Osteocyte (in vitro differentiated cells): ENCODE results near the gene NFIB. TPM values are rescaled to one million over a fixed set of nuclear protein-coding genes. Genes with fewer than 3 reads are reported as not detected.
A peak's percentile ranks its signal among the peaks of the same experiment; 100 is the strongest.

Experiments
- DNase-seq: peaks from one replicate; pipeline ENCODE4 v3.0.0; 2021; ENCODE audit warnings: mixed read lengths; ENCODE audit not compliant: unreplicated experiment; ENCODE audit errors: extremely low spot score
- H3K27ac Mint-ChIP-seq: one replicate; pipeline ENCODE4 v1.8.0; 2021; ENCODE audit warnings: mild to moderate bottlenecking, mixed read lengths; ENCODE audit not compliant: unreplicated experiment
- H3K27me3 Mint-ChIP-seq: one replicate; pipeline ENCODE4 v1.8.0; 2021; ENCODE audit warnings: mixed read lengths; ENCODE audit not compliant: unreplicated experiment
- H3K36me3 Mint-ChIP-seq: one replicate; pipeline ENCODE4 v1.8.0; 2021; ENCODE audit warnings: mixed read lengths; ENCODE audit not compliant: unreplicated experiment
- H3K4me1 Mint-ChIP-seq: one replicate; pipeline ENCODE4 v1.8.0; 2021; ENCODE audit warnings: mixed read lengths; ENCODE audit not compliant: unreplicated experiment
- H3K4me3 Mint-ChIP-seq: one replicate; pipeline ENCODE4 v1.8.0; 2021; ENCODE audit warnings: mild to moderate bottlenecking, moderate library complexity, mixed read lengths; ENCODE audit not compliant: unreplicated experiment
- H3K9me3 Mint-ChIP-seq: one replicate; pipeline ENCODE4 v1.8.0; 2021; ENCODE audit warnings: mixed read lengths; ENCODE audit not compliant: unreplicated experiment
- total RNA-seq: library from RNA; stranded (reverse); gene quantifications from 2 replicates; pipeline ENCODE4 v1.2.1, GENCODE V29; 2021
- TF ChIP-seq, protein P1 (sequence below): fragments of 200-600 bp; sonication (generic); IDR thresholded peaks from 2 replicates; pipeline ENCODE4 v1.5.0; 2021; ENCODE audit warnings: antibody characterized with exemption, mild to moderate bottlenecking, moderate library complexity

NFIB gene
- total RNA-seq, 1 donor from 2014 or later = 36.1 TPM

DNA sequence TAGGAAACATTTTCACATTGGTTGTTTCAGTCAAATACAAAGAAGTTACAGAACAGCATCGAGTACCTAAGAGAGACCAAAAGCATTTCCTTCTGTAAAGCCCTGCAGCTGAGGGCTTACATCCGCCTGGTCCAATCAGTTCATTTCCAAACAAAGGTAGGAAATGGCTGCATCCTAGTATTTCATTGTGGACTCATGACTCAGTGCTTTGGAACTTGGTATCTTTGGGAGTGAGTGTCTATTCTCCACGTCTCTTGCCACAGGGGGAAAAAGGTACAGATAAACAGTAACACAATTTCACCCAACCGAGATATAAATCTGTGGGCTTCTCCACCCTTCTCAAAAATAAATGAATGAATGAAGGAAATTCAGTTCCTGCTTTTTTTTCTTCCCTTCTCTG lies 75.4 kb downstream of the NFIB start:
- Mint-ChIP-seq H3K36me3 (no peaks in the 10 kb centered on the region), H3K27ac (peak overlapping the region; percentile 61), H3K27me3 (no peaks in the 10 kb centered on the region), H3K4me1 (peaks cover 25% of the 10 kb centered on the region), H3K4me3 (no peak overlapping the region), H3K9me3 (no peaks in the 10 kb centered on the region)
- TF ChIP-seq, protein P1, sequence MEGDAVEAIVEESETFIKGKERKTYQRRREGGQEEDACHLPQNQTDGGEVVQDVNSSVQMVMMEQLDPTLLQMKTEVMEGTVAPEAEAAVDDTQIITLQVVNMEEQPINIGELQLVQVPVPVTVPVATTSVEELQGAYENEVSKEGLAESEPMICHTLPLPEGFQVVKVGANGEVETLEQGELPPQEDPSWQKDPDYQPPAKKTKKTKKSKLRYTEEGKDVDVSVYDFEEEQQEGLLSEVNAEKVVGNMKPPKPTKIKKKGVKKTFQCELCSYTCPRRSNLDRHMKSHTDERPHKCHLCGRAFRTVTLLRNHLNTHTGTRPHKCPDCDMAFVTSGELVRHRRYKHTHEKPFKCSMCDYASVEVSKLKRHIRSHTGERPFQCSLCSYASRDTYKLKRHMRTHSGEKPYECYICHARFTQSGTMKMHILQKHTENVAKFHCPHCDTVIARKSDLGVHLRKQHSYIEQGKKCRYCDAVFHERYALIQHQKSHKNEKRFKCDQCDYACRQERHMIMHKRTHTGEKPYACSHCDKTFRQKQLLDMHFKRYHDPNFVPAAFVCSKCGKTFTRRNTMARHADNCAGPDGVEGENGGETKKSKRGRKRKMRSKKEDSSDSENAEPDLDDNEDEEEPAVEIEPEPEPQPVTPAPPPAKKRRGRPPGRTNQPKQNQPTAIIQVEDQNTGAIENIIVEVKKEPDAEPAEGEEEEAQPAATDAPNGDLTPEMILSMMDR = no peak
- no peak for DNase-seq

DNA sequence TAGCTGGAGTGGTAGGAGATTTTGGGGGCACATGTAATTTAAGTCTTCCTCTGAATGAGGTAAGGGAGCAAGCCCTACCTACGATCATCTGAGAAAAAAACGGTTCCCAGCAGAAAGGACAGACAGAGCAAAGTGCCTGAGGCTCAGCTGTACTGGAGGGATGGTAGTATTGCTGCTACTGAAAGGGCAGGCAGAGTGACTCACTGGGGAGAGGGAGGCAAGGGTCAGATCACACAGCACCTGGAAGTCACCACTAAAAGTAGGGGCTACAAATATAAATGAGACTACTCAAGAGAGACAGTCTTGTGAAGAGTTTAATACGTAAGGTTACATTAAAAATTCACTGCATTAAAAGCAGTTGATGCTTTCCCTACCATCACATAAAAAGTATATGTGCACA lies 75.9 kb downstream of the NFIB start:
- no peaks in the 10 kb centered on the region for H3K27me3 Mint-ChIP-seq
- no peaks in the 10 kb centered on the region for H3K36me3 Mint-ChIP-seq
- no peak overlapping the region for H3K4me3 Mint-ChIP-seq
- DNase-seq = no peak
- TF ChIP-seq, protein P1 = no peak
- peak overlapping the region; percentile 61 for H3K27ac Mint-ChIP-seq
- no peaks in the 10 kb centered on the region for H3K9me3 Mint-ChIP-seq
- peaks cover 25% of the 10 kb centered on the region for H3K4me1 Mint-ChIP-seq

DNA sequence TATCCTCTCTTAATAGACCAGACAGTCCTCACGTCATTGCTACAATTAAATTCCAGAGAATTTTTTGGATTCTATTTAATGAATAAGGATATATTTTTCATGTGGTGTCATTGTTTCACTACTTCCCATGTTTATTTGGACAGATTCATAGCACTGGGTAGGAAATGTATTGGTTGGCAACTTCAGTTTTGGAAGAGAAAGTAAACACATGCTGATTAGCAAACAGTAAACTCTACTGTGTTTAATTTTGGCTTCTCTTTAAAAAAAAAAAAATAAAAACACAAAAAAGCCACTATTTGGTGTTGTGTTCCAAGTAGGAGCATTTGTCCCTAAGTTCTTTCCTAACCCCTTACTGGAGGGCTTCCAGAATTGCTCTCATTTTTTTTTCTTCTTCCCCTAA lies 77.3 kb downstream of the NFIB start:
- no peak for DNase-seq
- Mint-ChIP-seq H3K27ac (no peak overlapping the region), H3K4me1 (peaks cover 21% of the 10 kb centered on the region), H3K27me3 (no peaks in the 10 kb centered on the region), H3K9me3 (no peaks in the 10 kb centered on the region), H3K4me3 (no peak overlapping the region), H3K36me3 (no peaks in the 10 kb centered on the region)
- TF ChIP-seq, protein P1 = no peak

DNA sequence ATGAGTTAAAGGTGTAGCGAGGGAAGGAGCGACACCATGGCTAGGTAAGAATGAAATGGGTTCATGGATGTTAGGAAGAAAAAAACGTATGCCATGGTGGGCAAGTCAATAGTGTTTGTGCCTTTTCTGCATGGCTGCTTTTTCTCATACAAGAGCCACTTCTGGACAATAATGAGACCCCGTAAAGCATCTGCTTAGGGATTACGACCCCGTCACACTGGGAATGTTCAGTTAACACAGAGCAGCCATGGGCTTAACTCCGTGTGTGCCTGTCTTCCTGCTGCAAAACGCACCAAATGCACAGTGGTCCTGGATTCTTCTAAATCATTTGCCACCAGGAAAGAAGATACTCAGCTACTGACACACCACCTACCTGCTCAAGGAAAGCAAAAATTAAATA lies 81.8 kb downstream of the NFIB start:
- no peak overlapping the region for H3K4me3 Mint-ChIP-seq
- no peaks in the 10 kb centered on the region for H3K27me3 Mint-ChIP-seq
- no peak for DNase-seq
- H3K9me3 Mint-ChIP-seq = no peaks in the 10 kb centered on the region
- H3K4me1 Mint-ChIP-seq = peaks cover 2% of the 10 kb centered on the region
- no peak overlapping the region for H3K27ac Mint-ChIP-seq
- H3K36me3 Mint-ChIP-seq = no peaks in the 10 kb centered on the region
- TF ChIP-seq, protein P1 = no peak

DNA sequence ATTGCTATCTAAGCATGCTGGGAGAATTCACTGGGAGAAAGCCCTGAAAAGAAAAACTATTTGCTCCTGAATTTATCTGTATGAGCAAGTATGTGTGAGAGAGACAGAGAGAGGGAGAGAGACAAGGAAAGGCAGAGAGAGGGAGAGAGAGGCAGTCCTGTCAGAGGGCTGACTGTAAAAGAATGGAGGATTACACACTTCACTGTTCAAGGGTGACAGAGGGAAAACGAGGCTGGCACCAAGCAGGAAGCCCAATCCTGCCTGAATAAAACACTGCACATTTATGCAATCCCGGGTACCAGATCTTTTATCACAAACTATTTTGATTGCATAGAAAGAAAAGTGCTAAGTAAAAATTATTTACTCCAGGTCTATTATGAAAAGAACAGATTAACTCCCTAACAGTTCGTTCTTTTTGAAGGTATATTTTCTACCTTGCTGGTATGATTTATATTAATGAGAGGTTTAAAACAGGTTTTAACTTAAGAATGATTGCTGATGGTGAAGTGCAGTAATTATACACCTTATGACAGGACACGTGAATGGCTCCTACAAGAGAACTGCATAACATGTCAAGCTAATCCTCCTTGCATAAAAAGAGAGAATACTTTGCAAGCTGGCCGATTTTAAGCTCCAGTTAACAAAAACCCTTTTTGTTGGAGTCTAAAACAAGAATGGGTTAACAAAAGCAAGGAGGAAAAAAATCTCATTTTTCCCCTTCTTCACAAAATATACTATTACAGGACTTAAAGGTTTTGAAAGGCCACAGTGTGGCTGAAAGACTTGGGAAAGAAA lies 82.5 kb downstream of the NFIB start:
- no peaks in the 10 kb centered on the region for H3K27me3 Mint-ChIP-seq
- no peak overlapping the region for H3K27ac Mint-ChIP-seq
- no peak for DNase-seq
- TF ChIP-seq, protein P1 = no peak
- no peaks in the 10 kb centered on the region for H3K36me3 Mint-ChIP-seq
- no peak overlapping the region for H3K4me3 Mint-ChIP-seq
- peaks cover 3% of the 10 kb centered on the region for H3K4me1 Mint-ChIP-seq
- H3K9me3 Mint-ChIP-seq = no peaks in the 10 kb centered on the region
